GM18861 (cell line): Measurements from ENCODE around the gene ANGPTL2.

ENCODE experiments used
- ATAC-seq: cut with Tn5 transposase; IDR thresholded peaks from one replicate; pipeline ENCODE4 v1.9.1; 2021; ENCODE audit not compliant: unreplicated experiment

ANGPTL2 gene

DNA sequence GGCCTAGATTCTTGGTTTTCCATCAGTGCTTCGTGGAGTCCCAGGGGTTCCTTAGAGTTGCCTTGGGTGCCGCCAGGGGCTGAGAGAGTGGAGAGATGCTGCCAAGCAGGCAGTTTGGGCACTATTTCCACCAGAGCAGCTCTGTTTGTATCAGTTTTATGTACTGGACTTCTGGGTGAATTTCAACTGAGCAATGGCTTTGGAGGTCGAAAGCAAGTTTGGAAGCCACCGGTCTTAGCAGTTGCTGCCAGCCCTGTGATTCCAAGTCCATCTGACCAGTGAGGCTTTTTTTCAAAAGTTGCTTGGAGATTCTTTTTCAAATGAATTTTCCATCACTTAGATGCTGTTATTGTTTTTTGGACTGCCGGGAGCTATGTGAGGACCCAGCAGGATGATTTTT, 68.5 kb downstream of the ANGPTL2 start:
- ATAC-seq = no peak

- ATAC-seq = no peak
These were observed 69.2 kb downstream of the ANGPTL2 start for GRCh38 chr9:127053057-127053821.

GRCh38 chr9:127051881-127052595, 70.4 kb downstream of the ANGPTL2 start:
- no peak for ATAC-seq

DNA sequence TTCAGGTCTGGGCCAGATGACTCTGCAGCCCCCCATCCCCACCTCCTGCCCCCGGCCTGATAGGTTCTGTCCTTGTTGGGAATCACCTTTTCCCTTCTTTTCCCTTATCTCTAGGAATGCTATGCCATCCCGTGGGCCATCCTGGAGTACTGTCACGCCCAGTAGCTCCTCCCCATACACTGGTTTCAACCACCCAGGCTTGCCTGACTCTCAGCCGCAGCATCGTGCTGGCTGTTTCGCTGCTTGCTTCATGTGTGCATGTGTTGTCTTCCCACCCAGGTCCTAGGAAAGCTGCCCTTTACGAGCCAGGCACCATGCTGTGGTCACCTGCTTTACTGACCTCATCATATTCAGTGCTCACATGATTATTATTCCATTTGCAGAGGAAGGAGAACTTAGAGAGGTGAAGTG, 71.8 kb downstream of the ANGPTL2 start:
- ATAC-seq = no peak

DNA sequence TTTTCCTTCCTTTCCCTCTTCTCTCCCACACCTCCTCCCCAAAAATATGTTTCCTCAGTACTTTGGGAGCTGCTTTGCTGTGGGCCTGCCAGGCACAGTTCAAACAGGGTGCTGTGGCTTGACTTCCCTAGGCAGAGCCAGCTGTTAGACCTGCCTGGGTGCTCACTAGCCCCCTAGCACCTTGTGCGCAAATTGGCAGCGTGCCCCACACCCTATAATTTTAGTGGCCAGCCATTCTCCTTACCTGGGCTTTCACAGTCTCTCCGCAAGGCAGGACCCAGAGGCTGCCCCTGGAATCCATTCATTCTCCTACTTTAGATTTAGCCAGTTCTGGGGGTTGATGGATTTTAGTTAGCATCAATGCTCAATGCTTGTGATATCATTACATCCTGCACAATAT, 72.3 kb downstream of the ANGPTL2 start:
- no peak for ATAC-seq

GRCh38 chr9:127049581-127049980, 72.9 kb downstream of the ANGPTL2 start:
- no peak for ATAC-seq

DNA sequence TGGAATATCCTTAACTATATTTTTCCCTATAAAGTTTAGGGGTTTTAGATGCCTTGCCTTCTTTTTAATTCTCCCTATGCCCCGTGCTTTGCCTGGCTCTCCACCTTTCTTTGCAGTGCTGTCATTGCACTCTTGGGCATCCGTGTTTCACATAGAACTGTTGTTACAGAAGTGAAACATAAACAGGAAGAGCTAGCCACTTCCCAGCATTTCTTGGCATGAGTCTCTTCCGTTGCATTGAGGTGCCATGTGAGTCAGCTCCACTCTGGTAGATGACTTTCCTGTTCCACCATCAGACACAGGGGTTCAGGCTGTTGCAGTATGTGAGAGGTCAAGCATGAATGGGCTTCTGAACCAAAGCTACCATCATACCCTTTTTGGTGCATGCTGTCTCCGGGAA, 73.4 kb downstream of the ANGPTL2 start:
- ATAC-seq = no peak

- ATAC-seq = no peak
These were observed 74.5 kb downstream of the ANGPTL2 start for GRCh38 chr9:127047971-127048370.

GRCh38 chr9:127045148-127045547, 77.3 kb downstream of the ANGPTL2 start:
- no peak for ATAC-seq

DNA sequence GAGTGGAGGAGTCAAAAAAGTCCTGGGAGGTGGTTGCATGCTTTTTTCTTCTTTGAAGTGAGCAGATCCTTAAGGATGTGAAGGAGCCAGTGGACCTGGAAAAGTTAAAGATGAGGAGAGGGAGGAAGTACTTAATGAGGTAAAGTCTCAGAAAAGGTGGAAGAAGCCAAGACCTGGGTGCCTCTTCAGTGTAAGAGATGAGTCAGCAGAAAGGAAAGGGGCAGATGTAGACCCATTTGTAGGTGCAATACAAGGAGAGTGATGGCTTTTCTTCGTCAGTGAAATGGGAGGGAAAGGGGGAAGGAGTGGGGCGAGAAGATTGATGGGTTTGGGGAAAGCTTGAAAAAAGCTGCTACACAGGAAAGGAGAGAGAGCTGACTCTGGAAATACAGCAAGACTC, 82.9 kb downstream of the ANGPTL2 start:
- ATAC-seq = no peak

GRCh38 chr9:127038531-127038930, 83.9 kb downstream of the ANGPTL2 start:
- ATAC-seq = no peak
